Neuron (in vitro differentiated cells): ENCODE results near the gene HP.
"Not testable (repeated sequence)": the region's sequence is repeated elsewhere in the genome, so short reads cannot be mapped to it uniquely, and the experiment has no call there.

Experiments used
- H2AFZ ChIP-seq: one replicate; pipeline ENCODE4 v1.6.1; 2013; ENCODE audit warnings: low read depth, mild to moderate bottlenecking, inconsistent platforms, low read length, moderate library complexity
- H3K27me3 ChIP-seq: one replicate; pipeline ENCODE4 v1.6.1; 2013; ENCODE audit warnings: low read length; ENCODE audit not compliant: insufficient read depth
- H3K36me3 ChIP-seq: one replicate; pipeline ENCODE4 v1.6.1; 2013; ENCODE audit warnings: low read length; ENCODE audit not compliant: insufficient read depth
- H3K4me1 ChIP-seq: one replicate; pipeline ENCODE4 v1.6.1; 2013; ENCODE audit warnings: low read length; ENCODE audit not compliant: insufficient read depth
- H3K4me3 ChIP-seq: 2 replicates; pipeline ENCODE4 v1.5.1; 2013; ENCODE audit warnings: mild to moderate bottlenecking, low read length, moderate library complexity
- H3K9me3 ChIP-seq: one replicate; pipeline ENCODE4 v1.6.1; 2013; ENCODE audit warnings: low read length

HP gene

DNA sequence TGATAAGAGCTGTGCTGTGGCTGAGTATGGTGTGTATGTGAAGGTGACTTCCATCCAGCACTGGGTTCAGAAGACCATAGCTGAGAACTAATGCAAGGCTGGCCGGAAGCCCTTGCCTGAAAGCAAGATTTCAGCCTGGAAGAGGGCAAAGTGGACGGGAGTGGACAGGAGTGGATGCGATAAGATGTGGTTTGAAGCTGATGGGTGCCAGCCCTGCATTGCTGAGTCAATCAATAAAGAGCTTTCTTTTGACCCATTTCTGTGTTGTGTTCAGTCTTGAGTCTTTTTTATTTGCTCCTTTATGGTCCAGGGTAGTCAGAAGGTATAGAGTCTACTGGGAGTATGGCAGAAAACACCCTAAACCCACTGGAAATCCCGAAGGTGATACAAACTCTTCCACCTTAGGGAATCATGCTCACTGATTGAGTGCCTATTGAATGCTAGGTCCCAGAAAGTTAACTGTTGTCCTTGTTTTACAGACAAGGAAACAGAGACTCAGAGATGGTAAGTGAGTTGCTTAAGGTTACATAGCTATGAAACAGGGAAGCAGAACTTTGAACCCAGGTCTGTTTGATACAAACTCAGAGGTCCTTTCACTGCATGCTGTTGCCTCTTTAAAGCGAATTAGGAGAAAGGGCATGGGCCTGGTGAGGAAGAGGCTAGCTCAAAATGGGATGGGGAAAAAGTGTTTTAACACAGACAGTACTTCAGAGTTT lies 22.8 kb downstream of the HP start:
- not testable (repeated sequence) for H3K36me3 ChIP-seq, H3K9me3 ChIP-seq, H3K4me1 ChIP-seq, H3K27me3 ChIP-seq, H3K4me3 ChIP-seq, H2AFZ ChIP-seq

DNA sequence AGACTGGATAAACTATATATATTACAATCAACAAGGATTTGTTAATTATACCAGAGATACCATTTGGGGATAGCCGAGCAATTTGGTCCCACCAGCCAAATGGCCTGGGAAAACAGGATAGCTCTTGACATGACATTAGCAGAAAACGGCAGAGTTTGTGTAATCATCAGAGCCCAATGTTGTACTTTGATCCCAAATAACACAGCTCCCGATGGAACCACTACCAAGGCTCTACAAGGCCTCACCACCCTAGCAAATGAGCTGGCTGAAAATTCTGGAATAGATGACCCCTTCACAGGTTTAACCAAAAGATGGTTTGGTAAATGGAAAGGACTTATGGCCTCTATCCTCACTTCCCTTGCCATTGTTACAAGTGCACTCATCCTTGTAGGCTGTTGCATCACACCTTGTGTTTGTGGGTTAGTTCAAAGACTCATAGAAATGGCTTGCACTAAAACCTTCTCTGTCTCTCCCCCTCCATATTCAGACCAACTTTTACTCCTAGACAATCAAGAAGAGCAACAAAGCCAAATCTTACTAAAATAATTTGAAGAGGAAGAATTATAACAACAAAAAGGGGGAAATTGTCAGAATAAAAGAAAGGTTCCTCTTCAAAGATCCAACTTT lies 29.6 kb downstream of the HP start:
- Histone ChIP-seq H3K4me1 (no peaks in the 10 kb centered on the region), H3K27me3 (no peaks in the 10 kb centered on the region), H3K9me3 (peaks cover 11% of the 10 kb centered on the region), H3K4me3 (no peak overlapping the region), H3K36me3 (peaks cover 32% of the 10 kb centered on the region), H2AFZ (no peak overlapping the region)

DNA sequence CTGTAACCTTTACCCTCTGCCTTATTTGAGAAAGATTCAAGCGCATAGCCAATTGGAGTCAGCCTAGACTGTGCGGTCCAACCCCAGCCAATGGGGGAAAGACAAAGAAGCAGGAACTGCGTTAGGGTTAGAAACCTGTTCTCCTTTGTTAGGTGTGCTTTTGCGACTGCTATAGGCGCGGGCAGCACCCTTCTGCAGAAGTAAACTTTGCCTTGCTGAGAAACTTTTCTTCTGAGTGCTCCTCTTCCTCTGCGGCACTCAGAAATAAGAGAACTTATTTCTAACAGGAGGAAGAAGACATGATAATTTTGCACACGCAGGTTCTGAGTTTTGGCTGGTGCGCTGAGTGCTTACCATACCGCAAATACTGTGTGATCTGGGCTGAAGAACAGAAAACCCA lies 30.1 kb downstream of the HP start:
- Histone ChIP-seq H3K27me3 (no peaks in the 10 kb centered on the region), H2AFZ (no peak overlapping the region), H3K9me3 (peaks cover 11% of the 10 kb centered on the region), H3K36me3 (peaks cover 38% of the 10 kb centered on the region), H3K4me3 (no peak overlapping the region), H3K4me1 (no peaks in the 10 kb centered on the region)

DNA sequence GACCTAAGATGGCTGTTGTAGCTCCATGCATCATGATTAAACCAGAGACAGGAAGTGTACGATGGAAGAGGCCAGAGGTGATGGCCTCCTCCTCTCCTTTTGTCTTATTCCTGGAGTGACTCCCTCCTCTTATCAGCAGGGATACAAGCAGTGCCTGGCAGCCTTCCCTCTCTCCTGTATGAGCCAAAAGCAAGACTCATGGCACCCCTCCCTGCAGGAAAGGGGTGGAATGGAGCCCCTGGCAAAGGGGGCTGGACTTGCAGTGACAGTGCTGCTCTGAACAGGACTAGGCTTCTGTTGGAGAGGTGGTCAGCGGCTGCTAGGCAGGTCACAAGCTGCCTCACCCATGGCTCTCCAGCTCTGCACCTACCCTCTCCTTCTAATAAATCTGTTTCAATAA lies 30.7 kb downstream of the HP start:
- H2AFZ ChIP-seq = no peak overlapping the region
- no peaks in the 10 kb centered on the region for H3K4me1 ChIP-seq
- no peak overlapping the region for H3K4me3 ChIP-seq
- no peaks in the 10 kb centered on the region for H3K27me3 ChIP-seq
- peaks cover 11% of the 10 kb centered on the region for H3K9me3 ChIP-seq
- peaks cover 43% of the 10 kb centered on the region for H3K36me3 ChIP-seq

DNA sequence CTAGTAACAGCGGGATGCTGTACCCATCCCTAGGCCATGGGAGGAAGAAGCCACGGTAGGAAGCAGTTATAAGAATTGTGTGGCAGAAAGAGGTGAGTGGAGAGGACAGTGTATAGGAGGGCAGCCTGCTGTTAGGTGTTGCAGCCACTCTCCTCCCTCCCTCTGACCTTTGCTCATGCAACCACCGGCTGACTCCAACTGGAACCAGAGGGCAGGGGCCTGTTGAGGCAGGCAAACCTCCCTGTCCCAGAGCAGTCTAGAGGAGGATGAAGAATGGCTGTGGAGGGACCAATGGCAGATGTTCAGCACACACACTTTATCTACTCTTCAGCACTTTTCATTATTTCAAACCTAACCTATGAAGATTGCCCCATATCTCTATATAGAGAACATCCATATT lies 36.9 kb downstream of the HP start:
- peaks cover 28% of the 10 kb centered on the region for H3K4me1 ChIP-seq
- no peak overlapping the region for H3K4me3 ChIP-seq
- H3K27me3 ChIP-seq = no peaks in the 10 kb centered on the region
- H3K9me3 ChIP-seq = no peaks in the 10 kb centered on the region
- H3K36me3 ChIP-seq = peaks cover 38% of the 10 kb centered on the region
- no peak overlapping the region for H2AFZ ChIP-seq

DNA sequence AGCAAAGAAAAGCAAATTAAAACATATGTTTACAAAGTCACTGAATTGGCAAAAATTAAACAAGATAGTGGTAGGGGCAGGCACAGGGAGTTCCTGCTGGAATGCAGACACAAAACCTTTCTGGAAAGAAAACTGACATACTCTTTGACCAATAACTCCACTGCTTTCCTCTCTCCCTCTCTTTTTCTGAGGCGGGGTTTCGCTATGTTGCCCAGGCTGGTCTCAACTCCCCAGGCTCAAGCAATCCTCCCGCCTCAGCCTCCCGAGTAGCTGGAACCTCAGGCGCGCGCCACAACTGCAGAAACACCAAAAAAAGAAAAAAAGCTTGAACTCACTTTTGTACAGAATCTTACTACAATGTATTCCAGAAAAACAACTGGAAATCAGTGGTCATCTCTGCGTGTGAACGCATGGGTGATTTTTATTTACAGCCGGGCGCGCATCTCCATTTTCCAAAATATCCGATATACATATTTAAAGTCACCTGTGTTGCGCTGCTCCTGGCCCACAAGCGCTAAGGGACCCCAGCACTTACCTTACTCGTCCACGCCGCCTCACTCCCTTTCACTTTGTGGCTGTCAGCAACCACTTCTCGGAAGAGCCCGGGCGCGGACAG lies 38.6 kb downstream of the HP start:
- H2AFZ ChIP-seq = peak overlapping the region; percentile 53
- peak overlapping the region; percentile 70 for H3K4me3 ChIP-seq
- no peaks in the 10 kb centered on the region for H3K9me3 ChIP-seq
- peaks cover 47% of the 10 kb centered on the region for H3K36me3 ChIP-seq
- H3K27me3 ChIP-seq = no peaks in the 10 kb centered on the region
- peaks cover 28% of the 10 kb centered on the region for H3K4me1 ChIP-seq

DNA sequence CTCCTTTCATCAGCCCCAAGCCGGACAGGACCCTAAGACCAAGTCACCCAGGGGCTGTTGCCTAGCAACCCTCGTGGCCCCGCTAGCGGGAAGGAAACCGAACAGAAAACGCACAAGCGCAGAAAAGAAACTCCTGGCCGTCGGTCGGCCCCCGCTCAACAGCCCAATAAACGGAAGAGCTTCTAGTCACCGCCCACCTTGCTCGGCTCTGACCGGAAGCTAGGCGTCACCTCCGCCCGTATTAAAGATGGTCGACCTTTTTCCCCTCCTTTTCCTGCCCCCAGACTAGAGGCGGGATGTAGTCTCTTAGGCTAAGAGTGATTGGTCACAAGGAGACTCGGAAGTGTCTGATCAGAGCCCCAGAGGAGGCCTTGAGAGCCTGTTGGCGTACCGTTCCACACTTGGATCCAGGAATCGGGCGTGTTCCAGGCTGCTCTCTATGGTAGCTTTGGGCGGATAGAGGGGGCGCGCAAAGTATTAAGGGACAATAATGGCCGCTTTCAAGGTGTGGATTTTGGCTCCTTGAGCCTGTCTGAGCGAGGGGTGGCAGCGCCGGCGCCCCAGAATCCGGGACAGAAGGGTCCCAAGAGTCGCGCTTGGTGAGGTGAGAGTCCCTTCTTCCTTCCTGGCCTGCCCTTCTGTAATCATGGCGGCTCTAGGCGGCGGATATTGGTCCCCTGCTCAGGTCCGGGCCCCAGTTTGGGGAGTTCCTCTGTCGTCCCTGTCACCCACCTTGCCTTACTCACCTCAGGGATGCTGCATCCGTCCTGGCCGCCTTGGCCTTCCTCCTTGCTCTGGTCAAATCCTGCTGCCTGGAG lies 39.4 kb downstream of the HP start, which contains the start of the genes DHX38 and TXNL4B:
DHX38 (plus strand) TSS at position 400 of the 818 bp plus-strand sequence. CDS start 2,311 bp downstream, outside the sequence.
TXNL4B (minus strand) TSS at position 173 of the 818 bp plus-strand sequence. CDS start 2,871 bp downstream, outside the sequence.
- Histone ChIP-seq H3K36me3 (peaks cover 45% of the 10 kb centered on the region), H3K27me3 (no peaks in the 10 kb centered on the region), H3K9me3 (no peaks in the 10 kb centered on the region), H2AFZ (peak within 1 kb of the TSS; percentile 53), H3K4me1 (peaks cover 28% of the 10 kb centered on the region), H3K4me3 (peak within 1 kb of the TSS; percentile 70)

DNA sequence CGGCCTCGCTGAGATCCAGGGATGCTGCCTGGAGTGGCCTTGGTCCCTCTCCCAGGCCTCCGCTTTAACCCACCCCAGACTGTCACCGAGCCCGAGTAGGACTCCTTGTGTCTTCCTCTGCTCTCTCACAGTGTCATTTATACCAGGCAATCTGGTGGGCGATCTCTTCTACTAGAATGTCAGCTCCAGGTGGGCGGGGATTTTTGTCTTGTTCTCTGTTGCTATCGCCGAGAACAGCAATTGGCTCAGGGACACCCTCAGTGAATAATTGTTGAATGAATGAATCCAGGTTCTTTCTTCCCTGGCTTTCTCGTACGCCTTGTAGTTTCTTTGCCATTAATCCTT lies 39.9 kb downstream of the HP start:
- Histone ChIP-seq H3K9me3 (no peaks in the 10 kb centered on the region), H2AFZ (peak overlapping the region; percentile 22), H3K27me3 (no peaks in the 10 kb centered on the region), H3K4me3 (peak overlapping the region; percentile 70), H3K36me3 (peaks cover 44% of the 10 kb centered on the region), H3K4me1 (peaks cover 28% of the 10 kb centered on the region)

DNA sequence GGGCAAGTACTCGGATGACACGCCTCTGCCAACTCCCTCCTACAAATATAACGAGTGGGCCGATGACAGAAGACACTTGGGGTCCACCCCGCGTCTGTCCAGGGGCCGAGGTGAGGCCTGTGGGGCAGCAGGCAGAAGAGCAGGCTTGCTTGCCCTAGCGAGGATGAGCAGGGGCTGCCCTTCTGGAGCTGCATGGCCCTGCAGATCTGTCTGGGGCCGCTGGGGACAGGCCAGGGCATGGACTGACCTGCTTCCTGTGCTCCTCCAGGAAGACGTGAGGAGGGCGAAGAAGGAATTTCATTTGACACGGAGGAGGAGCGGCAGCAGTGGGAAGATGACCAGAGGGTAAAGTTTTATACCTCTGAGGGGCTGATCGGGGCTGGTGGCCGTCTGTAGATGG lies 44.6 kb downstream of the HP start:
- Histone ChIP-seq H3K4me3 (no peak overlapping the region), H3K4me1 (peaks cover 15% of the 10 kb centered on the region), H2AFZ (no peak overlapping the region), H3K36me3 (peaks cover 74% of the 10 kb centered on the region), H3K9me3 (no peaks in the 10 kb centered on the region), H3K27me3 (no peaks in the 10 kb centered on the region)

DNA sequence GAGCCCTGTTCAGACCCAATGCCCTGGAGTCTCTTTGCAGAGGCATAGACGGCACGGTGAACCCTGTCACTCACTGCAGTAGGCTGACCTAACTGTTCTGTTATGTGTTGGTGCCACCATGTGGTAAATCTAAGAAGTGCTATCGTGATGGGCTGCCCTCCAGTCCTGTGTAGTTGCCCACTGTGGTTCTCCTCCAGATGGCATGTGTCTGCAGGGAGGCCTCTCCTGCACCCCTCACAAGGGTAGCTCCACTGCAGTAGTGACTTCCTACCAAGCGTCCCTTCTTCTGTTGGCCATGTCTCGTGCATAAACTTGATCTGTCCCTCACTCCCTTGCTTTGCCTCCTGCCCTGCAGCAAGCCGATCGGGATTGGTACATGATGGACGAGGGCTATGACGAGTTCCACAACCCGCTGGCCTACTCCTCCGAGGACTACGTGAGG lies 45.1 kb downstream of the HP start:
- Histone ChIP-seq H3K4me1 (peaks cover 15% of the 10 kb centered on the region), H3K27me3 (no peaks in the 10 kb centered on the region), H3K36me3 (peaks cover 78% of the 10 kb centered on the region), H3K9me3 (no peaks in the 10 kb centered on the region), H2AFZ (no peak overlapping the region), H3K4me3 (no peak overlapping the region)

DNA sequence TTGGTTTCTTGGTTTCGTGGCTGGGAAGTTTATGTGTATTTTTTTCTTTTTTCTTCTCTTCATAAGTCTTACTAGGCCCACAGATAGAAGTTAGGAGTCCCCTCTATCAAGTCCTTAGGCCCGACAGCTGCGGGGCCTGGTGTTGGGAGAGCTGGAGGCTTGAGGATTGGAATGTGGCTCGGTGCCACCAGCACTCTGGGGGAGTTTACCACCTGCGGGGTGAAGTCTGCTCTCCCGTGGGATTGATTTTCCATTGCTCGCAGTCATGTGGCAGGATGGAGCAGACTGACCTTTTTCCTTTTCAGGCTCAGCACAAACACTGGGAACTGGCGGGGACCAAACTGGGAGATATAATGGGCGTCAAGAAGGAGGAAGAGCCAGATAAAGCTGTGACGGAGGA lies 46.9 kb downstream of the HP start:
- Histone ChIP-seq H3K36me3 (peaks cover 93% of the 10 kb centered on the region), H3K4me1 (no peaks in the 10 kb centered on the region), H2AFZ (no peak overlapping the region), H3K9me3 (no peaks in the 10 kb centered on the region), H3K27me3 (no peaks in the 10 kb centered on the region), H3K4me3 (no peak overlapping the region)

DNA sequence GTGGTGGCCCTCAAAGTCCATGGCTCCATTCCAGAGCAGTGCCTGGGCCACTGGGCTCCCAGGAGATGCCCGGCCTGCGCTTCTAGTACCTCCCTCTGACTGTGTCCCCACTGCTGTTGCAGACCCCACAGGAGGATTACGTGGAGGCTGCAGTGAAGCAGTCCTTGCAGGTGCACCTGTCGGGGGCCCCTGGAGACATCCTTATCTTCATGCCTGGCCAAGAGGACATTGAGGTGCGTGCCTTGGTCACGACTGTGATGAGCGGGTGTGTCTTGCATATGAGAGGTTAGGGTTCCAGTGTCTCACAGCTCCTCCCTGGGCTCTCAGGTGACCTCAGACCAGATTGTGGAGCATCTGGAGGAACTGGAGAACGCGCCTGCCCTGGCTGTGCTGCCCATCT lies 50.6 kb downstream of the HP start:
- Histone ChIP-seq H3K4me1 (no peaks in the 10 kb centered on the region), H3K9me3 (peaks cover 2% of the 10 kb centered on the region), H3K27me3 (no peaks in the 10 kb centered on the region), H3K4me3 (no peak overlapping the region), H3K36me3 (peaks cover 95% of the 10 kb centered on the region), H2AFZ (no peak overlapping the region)

DNA sequence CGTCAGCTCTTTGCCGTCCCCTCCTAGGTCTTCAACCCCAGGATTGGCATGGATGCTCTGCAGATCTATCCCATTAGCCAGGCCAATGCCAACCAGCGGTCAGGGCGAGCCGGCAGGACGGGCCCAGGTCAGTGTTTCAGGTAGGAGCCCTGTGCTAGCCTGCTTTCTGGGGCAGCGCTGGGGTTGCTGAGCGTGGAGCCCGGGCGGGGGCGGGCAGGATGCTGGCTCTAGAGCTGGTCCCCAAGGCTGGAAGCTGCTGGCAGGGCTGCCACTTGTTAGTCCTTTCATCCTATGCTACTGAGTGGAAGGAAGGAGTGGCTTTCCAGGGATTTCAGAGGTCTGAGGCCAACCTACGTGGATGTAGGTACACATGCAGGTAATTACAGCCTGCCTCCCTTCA lies 51.7 kb downstream of the HP start:
- H3K4me3 ChIP-seq = no peak overlapping the region
- no peaks in the 10 kb centered on the region for H3K27me3 ChIP-seq
- peaks cover 96% of the 10 kb centered on the region for H3K36me3 ChIP-seq
- peaks cover 2% of the 10 kb centered on the region for H3K9me3 ChIP-seq
- H2AFZ ChIP-seq = no peak overlapping the region
- H3K4me1 ChIP-seq = no peaks in the 10 kb centered on the region
